OCI-LY1 (cell line): Measurements from ENCODE around the gene ZNF827.
A peak's percentile ranks its signal among the peaks of the same experiment; 100 is the strongest.

Source experiments
- H2AFZ ChIP-seq: fragments of 200-600 bp; sonication (generic), shearing (Covaris generic); 2 replicates; pipeline ENCODE4 v1.6.0; 2014; ENCODE audit warnings: antibody characterized with exemption, mild to moderate bottlenecking, low read length
- H3F3A ChIP-seq: fragments of 200-600 bp; sonication (generic), shearing (Covaris generic); 2 replicates; pipeline ENCODE4 v1.6.0; 2014; ENCODE audit warnings: mild to moderate bottlenecking, antibody characterized with exemption, low read length, moderate library complexity; ENCODE audit not compliant: insufficient read depth
- H3K27ac ChIP-seq: fragments of 200-600 bp; sonication (generic); 2 replicates; pipeline ENCODE4 v1.5.1; 2014; ENCODE audit warnings: low read length, mixed run types, mild to moderate bottlenecking, low read depth; ENCODE audit not compliant: poor library complexity, severe bottlenecking
- H3K27me3 ChIP-seq: fragments of 200-600 bp; sonication (generic); 2 replicates; pipeline ENCODE4 v1.6.0; 2014; ENCODE audit warnings: antibody characterized with exemption, mild to moderate bottlenecking, low read length, moderate library complexity; ENCODE audit not compliant: insufficient read depth
- H3K36me3 ChIP-seq: fragments of 200-600 bp; sonication (generic); 2 replicates; pipeline ENCODE4 v1.6.1; 2014; ENCODE audit warnings: mild to moderate bottlenecking, antibody characterized with exemption, low read length, moderate library complexity, mixed read lengths; ENCODE audit not compliant: insufficient read depth
- H3K4me1 ChIP-seq: fragments of 200-600 bp; sonication (generic); 2 replicates; pipeline ENCODE4 v1.5.1; 2014; ENCODE audit warnings: mild to moderate bottlenecking, low read length, moderate library complexity; ENCODE audit not compliant: insufficient read depth, severe bottlenecking
- H3K4me2 ChIP-seq: fragments of 200-600 bp; sonication (generic), shearing (Covaris generic); 2 replicates; pipeline ENCODE4 v1.6.1; 2014; ENCODE audit warnings: low read length
- H3K4me3 ChIP-seq: fragments of 200-600 bp; sonication (generic); 2 replicates; pipeline ENCODE4 v1.5.1; 2014; ENCODE audit warnings: low read length, low read depth, mild to moderate bottlenecking, mixed read lengths; ENCODE audit not compliant: poor library complexity, severe bottlenecking
- H3K79me2 ChIP-seq: fragments of 200-600 bp; shearing (Covaris generic); 2 replicates; pipeline ENCODE4 v1.6.1; 2016; ENCODE audit warnings: mixed run types, low read length, mixed read lengths; ENCODE audit not compliant: insufficient read depth
- H3K9ac ChIP-seq: fragments of 200-600 bp; sonication (generic), shearing (Covaris generic); 2 replicates; pipeline ENCODE4 v1.6.1; 2014; ENCODE audit warnings: mild to moderate bottlenecking, low read length, mixed read lengths
- H3K9me2 ChIP-seq: fragments of 200-600 bp; sonication (generic), shearing (Covaris generic); 2 replicates; pipeline ENCODE4 v1.6.1; 2014; ENCODE audit warnings: low read depth, mild to moderate bottlenecking, low read length, mixed read lengths
- H3K9me3 ChIP-seq: fragments of 200-600 bp; shearing (Covaris generic); 2 replicates; pipeline ENCODE4 v1.6.1; 2014; ENCODE audit warnings: low read length, mixed read lengths
- H4K20me1 ChIP-seq: fragments of 200-600 bp; sonication (generic), shearing (Covaris generic); 2 replicates; pipeline ENCODE4 v1.6.0; 2016; ENCODE audit warnings: mild to moderate bottlenecking, low read length; ENCODE audit not compliant: insufficient read depth
- CTCF ChIP-seq: fragments of 200-600 bp; sonication (generic), shearing (Covaris generic); IDR thresholded peaks from 2 replicates; pipeline ENCODE4 v1.5.1; 2017; ENCODE audit warnings: mild to moderate bottlenecking, antibody characterized with exemption, low read length, moderate library complexity, mixed read lengths
- EZH2 ChIP-seq: fragments of 200-600 bp; sonication (generic), shearing (Covaris generic); IDR thresholded peaks from 2 replicates; pipeline ENCODE4 v1.8.0; 2017; ENCODE audit warnings: borderline replicate concordance, mixed run types, mild to moderate bottlenecking, antibody characterized with exemption, low read length, moderate library complexity, mixed read lengths

Gene ZNF827

GRCh38 chr4:145929415-145930178 lies 9.0 kb downstream of the ZNF827 start:
- Histone ChIP-seq H3F3A (no peaks in the 10 kb centered on the region), H3K27me3 (no peaks in the 10 kb centered on the region), H3K79me2 (peaks cover 90% of the 10 kb centered on the region), H3K9ac (peak overlapping the region; percentile 15; the same call in 1 of the 2 replicates), H3K4me2 (no peak overlapping the region), H3K9me3 (0 out of 2 replicates have a peak, but pooled peaks cover 8% of the 10 kb centered on the region), H3K27ac (peak overlapping the region; percentile 42), H4K20me1 (no peaks in the 10 kb centered on the region), H2AFZ (no peak overlapping the region), H3K4me3 (no peak overlapping the region), H3K4me1 (peaks cover 46% of the 10 kb centered on the region), H3K36me3 (peaks cover 30% of the 10 kb centered on the region), H3K9me2 (no peaks in the 10 kb centered on the region)
- TF ChIP-seq EZH2 (no peak), CTCF (no peak)

GRCh38 chr4:145928748-145929147 lies 9.9 kb downstream of the ZNF827 start:
- Histone ChIP-seq H3K9me2 (no peaks in the 10 kb centered on the region), H3K27me3 (no peaks in the 10 kb centered on the region), H3K36me3 (peaks cover 33% of the 10 kb centered on the region), H3F3A (no peaks in the 10 kb centered on the region), H3K9me3 (0 out of 2 replicates have a peak, but pooled peaks cover 8% of the 10 kb centered on the region), H3K4me2 (no peak overlapping the region), H3K4me3 (no peak overlapping the region), H3K79me2 (peaks cover 90% of the 10 kb centered on the region), H3K9ac (no peak overlapping the region), H3K27ac (no peak overlapping the region), H3K4me1 (peaks cover 38% of the 10 kb centered on the region), H2AFZ (no peak overlapping the region), H4K20me1 (no peaks in the 10 kb centered on the region)
- TF ChIP-seq CTCF, result no peak
- TF ChIP-seq EZH2, result no peak

- Histone ChIP-seq H3K9me3 (0 out of 2 replicates have a peak, but pooled peaks cover 8% of the 10 kb centered on the region), H3K79me2 (peaks cover 88% of the 10 kb centered on the region), H3K9me2 (no peaks in the 10 kb centered on the region), H3K27ac (no peak overlapping the region), H3K4me2 (no peak overlapping the region), H3K9ac (no peak overlapping the region), H3K27me3 (no peaks in the 10 kb centered on the region), H4K20me1 (no peaks in the 10 kb centered on the region), H3K36me3 (peaks cover 29% of the 10 kb centered on the region), H3K4me3 (no peak overlapping the region), H3F3A (no peaks in the 10 kb centered on the region), H3K4me1 (peaks cover 23% of the 10 kb centered on the region), H2AFZ (no peak overlapping the region)
- TF ChIP-seq EZH2, result no peak
- no peak for TF ChIP-seq CTCF
Observed at GRCh38 chr4:145927030-145927429, 11.6 kb downstream of the ZNF827 start.
